DMS114 treated with DMSO at 0.1 percent for 48 hours (cell line): Measurements from ENCODE around the gene RD3L.
"Not testable (repeated sequence)": the region's sequence is repeated elsewhere in the genome, so short reads cannot be mapped to it uniquely, and the experiment has no call there.

ENCODE experiments used
- DNase-seq: peaks from one replicate; lab custom pipeline; 2025; ENCODE audit not compliant: unreplicated experiment; lab: John Stamatoyannopoulos, UW

The RD3L gene

GRCh38 chr14:103941973-103942736 lies at the start of gene RD3L:
TSS of gene RD3L (minus strand) at chr14:103942529. CDS start at chr14:103941695, 834 bp downstream.
- DNase-seq = no peak

- no peak for DNase-seq
These were observed 47.6 kb upstream of the RD3L start for GRCh38 chr14:103989964-103990363.

GRCh38 chr14:103989034-103989433 lies 46.7 kb upstream of the RD3L start:
- no peak for DNase-seq

GRCh38 chr14:103984196-103984595 lies 41.9 kb upstream of the RD3L start:
- no peak for DNase-seq

- DNase-seq = not testable (repeated sequence)
These were observed 38.4 kb upstream of the RD3L start for GRCh38 chr14:103980623-103981238.

GRCh38 chr14:103974575-103974974 lies 32.2 kb upstream of the RD3L start:
- DNase-seq = no peak

GRCh38 chr14:103973354-103973753 lies 31.0 kb upstream of the RD3L start:
- DNase-seq = no peak

- DNase-seq = no peak
These were observed 27.6 kb upstream of the RD3L start for GRCh38 chr14:103969961-103970360.

- DNase-seq = no peak
These were observed 24.3 kb upstream of the RD3L start for GRCh38 chr14:103966631-103967030.

- no peak for DNase-seq
These were observed 19.7 kb upstream of the RD3L start for GRCh38 chr14:103961928-103962578.

- DNase-seq = no peak
These were observed 18.2 kb upstream of the RD3L start for GRCh38 chr14:103960457-103961055.

GRCh38 chr14:103949131-103949790 lies 6.9 kb upstream of the RD3L start:
- DNase-seq = no peak

GRCh38 chr14:103948442-103948841 lies 6.1 kb upstream of the RD3L start:
- no peak for DNase-seq

- no peak for DNase-seq
These were observed 4.6 kb upstream of the RD3L start for GRCh38 chr14:103946975-103947374.

GRCh38 chr14:103943673-103944072 lies 1.3 kb upstream of the RD3L start:
- DNase-seq = no peak

GRCh38 chr14:103941462-103941861 lies 867 bp downstream of the RD3L start:
- DNase-seq = no peak

- no peak for DNase-seq
These were observed 7.2 kb downstream of the RD3L start for GRCh38 chr14:103935102-103935501.

- DNase-seq = no peak
These were observed 9.4 kb downstream of the RD3L start for GRCh38 chr14:103932791-103933490.

GRCh38 chr14:103931422-103931821 lies 10.9 kb downstream of the RD3L start:
- no peak for DNase-seq

GRCh38 chr14:103930051-103930604 lies 12.2 kb downstream of the RD3L start:
- DNase-seq = no peak
